Sigmoid colon (tissue), 4 donors: ENCODE results near the gene KIF26A.

Experiments used
- CTCF ChIP-seq, 4 experiments: fragments of 450-650 bp in 3 of 4; fragments of 200-600 bp in 1 of 4; IDR thresholded peaks; one replicate each; pipeline ENCODE4 v1.5.1; 2016 to 2019; ENCODE audit warnings: antibody characterized with exemption in 4 of 4, mild to moderate bottlenecking in 3 of 4, moderate library complexity in 2 of 4
- EP300 ChIP-seq, 4 donors: sonication (generic); formaldehyde crosslinking; IDR thresholded peaks; one replicate each; pipeline ENCODE4 v1.6.1; 2017; ENCODE audit warnings: antibody characterized with exemption in 4 of 4
- POLR2A ChIP-seq, 2 donors: fragments of 450-650 bp; IDR thresholded peaks; one replicate each; pipeline ENCODE4 v1.6.1; 2016; ENCODE audit warnings: antibody characterized with exemption in 2 of 2, mild to moderate bottlenecking in 2 of 2, moderate library complexity in 2 of 2
- POLR2AphosphoS5 ChIP-seq, 4 donors: sonication (generic); formaldehyde crosslinking; IDR thresholded peaks; one replicate each; pipeline ENCODE4 v1.6.1; 2017; ENCODE audit warnings: antibody characterized with exemption in 4 of 4

GRCh38 chr14:104115131-104115600 is 23.2 kb upstream of the KIF26A start:
- TF ChIP-seq POLR2A (IDR thresholded peaks at IDR 0.05) (no peak), CTCF (IDR thresholded peaks at IDR 0.05) (no peak), EP300 (IDR thresholded peaks at IDR 0.05) (no peak), POLR2AphosphoS5 (IDR thresholded peaks at IDR 0.05) (no peak)
